ENCODE results near the gene INSYN1.
"Not testable (repeated sequence)": the region's sequence is repeated elsewhere in the genome, so short reads cannot be mapped to it uniquely, and the experiment has no call there.

Gene INSYN1

GRCh38 chr15:73789521-73790240, 36.5 kb upstream of the INSYN1 start:
- no peaks in the 10 kb centered on the region for H3K4me1 ChIP-seq
- H3K9me3 ChIP-seq (ENCODE audit: control insufficient read depth, low read length) = no peaks in the 10 kb centered on the region
- H3K27me3 ChIP-seq (ENCODE audit: control insufficient read depth, insufficient read depth, low read length) = no peaks in the 10 kb centered on the region
- TF ChIP-seq CTCF (IDR thresholded peaks at IDR 0.05) = no peak
- H3K27ac ChIP-seq = no peak overlapping the region
- no peaks in the 10 kb centered on the region for H3K79me2 ChIP-seq
- no peak overlapping the region for H3K4me3 ChIP-seq (ENCODE audit: low read depth, low read length)
- no peak overlapping the region for H2AFZ ChIP-seq
- H3K9ac ChIP-seq = no peak overlapping the region
- no peaks in the 10 kb centered on the region for H3K36me3 ChIP-seq (ENCODE audit: control insufficient read depth, insufficient read depth, low read length)
- H3K4me2 ChIP-seq (ENCODE audit: low read length) = no peak overlapping the region

GRCh38 chr15:73787621-73788020, 34.5 kb upstream of the INSYN1 start:
- H3K9ac ChIP-seq = no peak overlapping the region
- no peaks in the 10 kb centered on the region for H3K36me3 ChIP-seq (ENCODE audit: control insufficient read depth, insufficient read depth, low read length)
- H3K4me1 ChIP-seq = no peaks in the 10 kb centered on the region
- H3K4me2 ChIP-seq (ENCODE audit: low read length) = no peak overlapping the region
- H3K4me3 ChIP-seq (ENCODE audit: low read depth, low read length) = no peak overlapping the region
- H3K27me3 ChIP-seq (ENCODE audit: control insufficient read depth, insufficient read depth, low read length) = no peaks in the 10 kb centered on the region
- no peak overlapping the region for H3K27ac ChIP-seq
- H3K9me3 ChIP-seq (ENCODE audit: control insufficient read depth, low read length) = no peaks in the 10 kb centered on the region
- H3K79me2 ChIP-seq = no peaks in the 10 kb centered on the region
- TF ChIP-seq CTCF (IDR thresholded peaks at IDR 0.05) = no peak
- no peak overlapping the region for H2AFZ ChIP-seq

GRCh38 chr15:73786538-73786937, 33.4 kb upstream of the INSYN1 start:
- H2AFZ ChIP-seq = no peak overlapping the region
- no peak overlapping the region for H3K4me3 ChIP-seq (ENCODE audit: low read depth, low read length)
- TF ChIP-seq CTCF (IDR thresholded peaks at IDR 0.05) = no peak

DNA sequence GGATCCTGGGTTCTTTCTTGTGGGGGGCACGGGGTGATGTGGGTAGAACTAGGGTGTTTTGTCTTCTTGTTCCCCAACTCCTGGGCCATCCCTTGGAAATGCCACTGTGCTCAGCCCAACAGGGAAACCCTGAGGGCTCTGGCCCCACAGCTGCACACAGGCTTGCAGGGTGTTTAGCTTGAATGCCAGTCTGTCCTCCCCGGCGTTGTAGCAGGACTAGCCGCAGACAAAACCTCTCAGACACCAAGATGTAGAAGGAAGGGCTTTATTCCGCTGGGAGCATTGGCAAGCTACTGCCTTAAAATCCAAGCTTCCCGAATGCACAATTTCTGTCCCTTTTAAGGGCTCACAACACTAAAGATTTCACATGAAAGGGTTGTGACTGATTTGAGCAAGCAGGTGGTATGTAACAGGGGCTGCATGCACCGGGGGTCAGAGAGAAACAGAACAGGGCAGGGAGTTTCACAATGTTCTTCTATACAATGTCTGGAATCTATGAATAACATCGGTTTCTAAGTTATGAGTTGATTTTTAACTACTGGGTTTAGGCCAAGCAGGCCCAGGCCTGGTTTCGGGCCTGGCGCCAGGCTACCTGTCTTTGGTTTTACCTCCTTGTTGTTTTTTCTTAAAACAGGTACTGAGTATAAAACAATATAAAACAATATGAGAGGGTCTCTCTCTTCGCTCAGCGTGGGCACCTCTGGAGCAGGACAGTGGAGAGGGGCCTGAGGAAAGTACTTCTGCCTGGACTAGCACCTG, 32.3 kb upstream of the INSYN1 start:
- H3K27me3 ChIP-seq (ENCODE audit: control insufficient read depth, insufficient read depth, low read length); H3K79me2 ChIP-seq; H3K36me3 ChIP-seq (ENCODE audit: control insufficient read depth, insufficient read depth, low read length); H3K4me1 ChIP-seq; H3K27ac ChIP-seq; H3K4me2 ChIP-seq (ENCODE audit: low read length); H3K9me3 ChIP-seq (ENCODE audit: control insufficient read depth, low read length); H2AFZ ChIP-seq; H3K9ac ChIP-seq; H3K4me3 ChIP-seq (ENCODE audit: low read depth, low read length): not testable (repeated sequence)

More at GRCh38 chr15:73786538-73786937, 33.4 kb upstream of the INSYN1 start:
- Histone ChIP-seq H3K27ac (no peak overlapping the region), H3K27me3 (ENCODE audit: control insufficient read depth, insufficient read depth, low read length) (no peaks in the 10 kb centered on the region), H3K9ac (no peak overlapping the region), H3K36me3 (ENCODE audit: control insufficient read depth, insufficient read depth, low read length) (no peaks in the 10 kb centered on the region), H3K9me3 (ENCODE audit: control insufficient read depth, low read length) (no peaks in the 10 kb centered on the region), H3K4me1 (no peaks in the 10 kb centered on the region), H3K4me2 (ENCODE audit: low read length) (no peak overlapping the region), H3K79me2 (no peaks in the 10 kb centered on the region)

DNA sequence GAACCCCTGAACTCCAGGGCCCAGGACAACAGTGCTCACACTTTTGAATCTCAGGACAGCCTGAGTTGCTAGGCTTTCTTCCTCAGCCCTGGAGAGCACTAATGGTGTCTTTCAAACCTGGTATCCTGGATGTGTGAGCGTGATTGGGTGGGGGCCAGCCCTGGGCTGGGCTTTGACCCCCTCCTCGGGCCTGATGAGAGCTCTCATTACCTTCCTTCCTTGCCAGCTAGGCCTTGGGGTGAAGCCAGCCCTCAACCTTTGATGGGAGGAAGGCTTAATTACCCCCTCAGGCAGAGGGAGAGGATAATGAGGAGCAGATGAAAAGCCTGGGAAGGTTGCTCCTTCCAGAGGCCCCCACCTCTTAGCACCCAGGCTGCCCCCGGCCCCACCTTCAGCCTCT, 31.1 kb upstream of the INSYN1 start:
- Histone ChIP-seq H3K79me2 (no peaks in the 10 kb centered on the region), H3K4me3 (ENCODE audit: low read depth, low read length) (no peak overlapping the region), H2AFZ (no peak overlapping the region), H3K27me3 (ENCODE audit: control insufficient read depth, insufficient read depth, low read length) (no peaks in the 10 kb centered on the region), H3K4me1 (no peaks in the 10 kb centered on the region), H3K36me3 (ENCODE audit: control insufficient read depth, insufficient read depth, low read length) (no peaks in the 10 kb centered on the region), H3K27ac (no peak overlapping the region), H3K9me3 (ENCODE audit: control insufficient read depth, low read length) (no peaks in the 10 kb centered on the region), H3K4me2 (ENCODE audit: low read length) (no peak overlapping the region), H3K9ac (no peak overlapping the region)
- TF ChIP-seq CTCF (IDR thresholded peaks at IDR 0.05) = no peak

All from parathyroid adenoma (tissue), 2 donors.